ENCODE measurements around the gene UBL4B. TPM values are rescaled to one million over a fixed set of nuclear protein-coding genes. Genes with fewer than 3 reads are reported as not detected.

UBL4B gene
- polyA plus RNA-seq, 6 donors from 2014 or later = not detected

- DNase-seq (no peak), ATAC-seq (ENCODE audit: low read depth in 2 of 2) (no peak)
- Mint-ChIP-seq H3K27ac (peak overlapping the region in 1 of 6 donors; percentile 43), H3K9me3 (no peaks in the 10 kb centered on the region), H3K4me3 (no peak overlapping the region), H3K36me3 (no peaks in the 10 kb centered on the region), H3K27me3 (peaks cover 13 to 79% (median 66%) of the 10 kb centered on the region in 3 donors), H3K4me1 (peaks cover 0 to 3% (median under 1%) of the 10 kb centered on the region in 3 donors)
Observed at GRCh38 chr1:110111081-110111480, 1.2 kb upstream of the UBL4B start.

GRCh38 chr1:110112656-110113055, 413 bp downstream of the UBL4B start:
- no peaks in the 10 kb centered on the region for H3K36me3 Mint-ChIP-seq

DNA sequence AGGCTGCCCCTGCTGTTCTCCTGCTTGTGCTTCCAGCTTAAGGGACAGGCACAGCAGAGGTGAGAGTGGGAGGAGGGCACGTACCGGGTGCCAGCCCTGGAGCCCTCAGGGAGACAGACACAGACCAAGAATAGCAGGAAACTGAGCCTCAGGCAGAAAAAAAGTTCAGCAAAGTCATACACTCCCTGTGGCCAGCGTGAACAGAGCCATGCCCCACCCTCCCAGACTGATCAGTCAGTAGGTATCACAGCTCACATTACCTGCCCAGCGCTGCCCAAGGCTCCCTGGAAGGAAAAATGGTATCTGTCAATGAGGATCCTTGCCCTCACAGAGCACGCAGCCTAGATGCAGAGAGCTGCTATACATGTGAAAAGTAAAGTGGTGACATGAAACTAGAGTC, 1.3 kb downstream of the UBL4B start:
- Mint-ChIP-seq H3K36me3 (no peaks in the 10 kb centered on the region), H3K9me3 (no peaks in the 10 kb centered on the region), H3K27me3 (peaks cover 20 to 73% (median 68%) of the 10 kb centered on the region in 3 donors), H3K4me3 (no peak overlapping the region), H3K27ac (no peak overlapping the region), H3K4me1 (no peaks in the 10 kb centered on the region)
- DNase-seq (no peak), ATAC-seq (ENCODE audit: low read depth in 2 of 2) (no peak)

More at GRCh38 chr1:110112656-110113055, 413 bp downstream of the UBL4B start:
- H3K27me3 Mint-ChIP-seq = peaks cover 20 to 82% (median 68%) of the 10 kb centered on the region in 3 donors
- no peaks in the 10 kb centered on the region for H3K9me3 Mint-ChIP-seq
- no peak overlapping the region for H3K27ac Mint-ChIP-seq
- H3K4me1 Mint-ChIP-seq = no peaks in the 10 kb centered on the region
- ATAC-seq (ENCODE audit: low read depth in 2 of 2) (no peak), DNase-seq (no peak)
- H3K4me3 Mint-ChIP-seq = no peak overlapping the region

- no peak for DNase-seq
- Mint-ChIP-seq H3K27ac (no peak overlapping the region), H3K4me3 (no peak overlapping the region), H3K4me1 (no peaks in the 10 kb centered on the region), H3K27me3 (peaks cover 18 to 67% (median 66%) of the 10 kb centered on the region in 3 donors), H3K9me3 (peaks cover 0 to 2% (median 0%) of the 10 kb centered on the region in 7 donors), H3K36me3 (no peaks in the 10 kb centered on the region)
- ATAC-seq (ENCODE audit: low read depth in 2 of 2) = no peak
Observed at GRCh38 chr1:110114173-110114572, 1.9 kb downstream of the UBL4B start.

DNA sequence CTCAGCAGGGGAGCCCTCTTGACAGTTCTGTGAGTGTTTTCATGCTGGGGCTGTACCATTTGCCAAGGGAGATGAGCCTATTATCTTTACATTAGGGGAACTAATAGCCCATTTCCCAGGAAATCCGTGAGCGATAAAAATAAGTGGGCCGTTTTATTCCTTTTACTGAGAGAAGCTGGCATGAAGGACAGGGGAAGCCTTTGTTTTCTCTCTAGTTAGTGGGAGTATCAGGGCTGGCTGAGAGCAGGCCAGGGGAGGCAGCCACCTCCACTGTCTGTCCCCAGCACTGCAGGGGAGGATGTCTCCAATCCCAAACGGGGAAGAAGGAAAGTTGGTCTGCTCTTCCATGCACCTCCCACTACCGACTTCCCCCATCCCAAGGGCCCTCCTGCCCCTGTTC, 2.5 kb downstream of the UBL4B start:
- DNase-seq (no peak), ATAC-seq (ENCODE audit: low read depth in 2 of 2) (no peak)
- Mint-ChIP-seq H3K36me3 (no peaks in the 10 kb centered on the region), H3K27me3 (peaks cover 12 to 61% (median 60%) of the 10 kb centered on the region in 3 donors), H3K4me3 (no peak overlapping the region), H3K9me3 (peaks cover 0 to 6% (median 0%) of the 10 kb centered on the region in 7 donors), H3K27ac (peak overlapping the region in 1 of 6 donors; percentile 38), H3K4me1 (no peaks in the 10 kb centered on the region)

DNA sequence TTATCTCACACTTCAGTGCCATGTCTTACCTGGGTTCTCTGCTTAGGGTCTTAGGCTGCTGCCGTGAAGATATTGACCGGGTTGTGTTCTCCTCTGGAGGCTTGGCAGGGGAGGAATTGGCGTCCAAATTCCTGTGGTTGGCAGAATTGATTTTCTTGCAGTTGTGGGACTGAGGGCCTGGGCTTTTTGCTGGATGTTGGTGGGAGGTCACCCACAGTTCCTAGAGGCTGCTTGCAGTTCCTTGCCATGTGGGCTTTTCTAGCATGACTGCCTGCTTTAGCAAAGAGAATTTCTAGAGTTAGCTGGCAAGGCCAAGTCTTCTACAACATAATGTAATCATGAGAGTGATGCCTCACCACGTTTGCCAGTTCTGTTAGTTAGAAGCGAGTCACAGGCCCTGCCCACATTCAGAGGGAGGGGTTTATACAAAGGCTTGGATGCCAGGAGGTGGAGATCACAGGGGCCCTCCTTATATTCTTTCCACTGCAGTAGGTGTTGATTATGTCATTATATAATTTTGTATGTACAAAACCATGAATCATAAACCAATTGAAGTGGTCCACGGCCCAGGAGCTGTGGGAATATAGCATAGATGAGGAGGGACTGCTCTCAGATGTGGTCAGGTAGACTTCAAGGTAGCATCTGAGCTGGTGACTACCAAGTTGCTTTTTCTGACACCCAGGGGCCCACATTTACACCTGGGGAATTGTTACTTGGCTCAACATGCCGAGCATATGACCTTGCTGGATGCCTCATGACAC, 6.6 kb downstream of the UBL4B start:
- H3K4me3 Mint-ChIP-seq = no peak overlapping the region
- peak overlapping the region in 1 of 6 donors; percentile 21 for H3K27ac Mint-ChIP-seq
- DNase-seq (no peak), ATAC-seq (ENCODE audit: low read depth in 2 of 2) (no peak)
- H3K27me3 Mint-ChIP-seq = peaks cover 12 to 51% (median 46%) of the 10 kb centered on the region in 3 donors
- H3K9me3 Mint-ChIP-seq = peaks cover 0 to 12% (median 8%) of the 10 kb centered on the region in 7 donors
- peaks cover 3 to 10% (median 4%) of the 10 kb centered on the region in 3 donors for H3K4me1 Mint-ChIP-seq
- H3K36me3 Mint-ChIP-seq = peaks cover 0 to 9% of the 10 kb centered on the region in 2 donors

DNA sequence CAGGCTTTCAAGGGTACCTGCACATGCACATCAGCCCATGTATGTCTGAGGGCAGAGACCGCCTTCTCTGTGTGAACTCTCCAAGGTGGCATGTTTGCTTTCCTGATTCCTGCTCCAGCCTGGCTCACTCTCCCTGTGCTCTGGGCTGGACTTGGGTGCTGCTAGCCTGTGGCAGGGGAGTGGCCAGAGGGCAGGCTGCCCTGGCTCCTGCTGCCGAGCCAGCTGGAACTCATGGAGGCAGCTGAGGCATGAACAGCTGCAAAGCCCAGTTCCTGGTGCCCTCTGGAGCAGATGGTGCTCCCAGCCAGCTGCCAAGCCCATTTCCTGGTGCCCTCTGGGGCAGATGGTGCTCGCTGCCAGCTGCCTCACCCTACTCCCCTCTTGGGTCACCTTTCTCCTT, 7.6 kb downstream of the UBL4B start:
- no peak overlapping the region for H3K27ac Mint-ChIP-seq
- no peak overlapping the region for H3K4me3 Mint-ChIP-seq

GRCh38 chr1:110120960-110121561, 8.8 kb downstream of the UBL4B start:
- H3K27ac Mint-ChIP-seq = peak overlapping the region in 1 of 6 donors; percentile 57
- peaks cover 11 to 25% (median 12%) of the 10 kb centered on the region in 7 donors for H3K9me3 Mint-ChIP-seq
- H3K36me3 Mint-ChIP-seq = peaks cover 4 to 14% of the 10 kb centered on the region in 2 donors
- H3K4me3 Mint-ChIP-seq = no peak overlapping the region
- ATAC-seq (ENCODE audit: low read depth in 2 of 2) = no peak
- H3K27me3 Mint-ChIP-seq = peaks cover 21 to 50% (median 43%) of the 10 kb centered on the region in 3 donors
- DNase-seq = no peak
- H3K4me1 Mint-ChIP-seq = peaks cover 3 to 10% (median 4%) of the 10 kb centered on the region in 3 donors

More for the DNA sequence above, 7.6 kb downstream of the UBL4B start:
- Mint-ChIP-seq H3K9me3 (peaks cover under 1 to 14% (median 11%) of the 10 kb centered on the region in 7 donors), H3K27me3 (peaks cover 14 to 47% (median 42%) of the 10 kb centered on the region in 3 donors), H3K4me1 (peaks cover 3 to 10% (median 4%) of the 10 kb centered on the region in 3 donors), H3K36me3 (peaks cover 0 to 11% of the 10 kb centered on the region in 2 donors)
- no peak for ATAC-seq (ENCODE audit: low read depth in 2 of 2)
- DNase-seq = no peak

GRCh38 chr1:110123224-110123623, 11.0 kb downstream of the UBL4B start:
- Mint-ChIP-seq H3K4me1 (peaks cover 3 to 10% (median 4%) of the 10 kb centered on the region in 3 donors), H3K36me3 (peaks cover 4 to 20% of the 10 kb centered on the region in 2 donors), H3K27me3 (peaks cover 24 to 61% (median 49%) of the 10 kb centered on the region in 3 donors), H3K4me3 (no peak overlapping the region), H3K27ac (peak overlapping the region in 1 of 6 donors; percentile 47), H3K9me3 (peaks cover 15 to 36% (median 18%) of the 10 kb centered on the region in 7 donors)
- ATAC-seq (ENCODE audit: low read depth in 2 of 2) (no peak), DNase-seq (no peak)

DNA sequence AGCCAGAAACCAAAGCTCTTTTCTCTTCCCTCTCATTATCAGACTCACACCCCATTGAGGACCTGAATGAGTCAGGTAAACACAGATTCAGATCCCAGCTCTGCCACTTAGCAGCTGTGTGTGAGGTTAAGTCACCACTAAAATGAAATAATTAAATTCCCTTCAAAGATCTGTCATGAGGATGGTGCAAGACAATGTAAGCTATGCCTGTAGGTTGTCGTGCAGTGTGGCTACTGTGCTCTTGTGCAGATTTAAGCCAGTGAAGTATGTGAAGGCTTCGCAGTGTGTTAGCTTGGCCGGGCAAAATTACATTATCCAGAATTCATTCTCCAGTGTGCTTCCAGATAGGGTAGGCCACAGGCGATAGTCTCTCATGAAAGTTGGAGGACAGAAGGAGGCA, 13.6 kb downstream of the UBL4B start:
- H3K4me3 Mint-ChIP-seq = no peak overlapping the region
- peaks cover 6 to 36% (median 15%) of the 10 kb centered on the region in 7 donors for H3K9me3 Mint-ChIP-seq
- H3K27ac Mint-ChIP-seq = no peak overlapping the region
- peaks cover 30 to 85% (median 66%) of the 10 kb centered on the region in 3 donors for H3K27me3 Mint-ChIP-seq
- no peak for DNase-seq
- no peak for ATAC-seq (ENCODE audit: low read depth in 2 of 2)
- H3K4me1 Mint-ChIP-seq = peaks cover 4 to 8% (median 4%) of the 10 kb centered on the region in 3 donors
- H3K36me3 Mint-ChIP-seq = peaks cover 4 to 15% of the 10 kb centered on the region in 2 donors

DNA sequence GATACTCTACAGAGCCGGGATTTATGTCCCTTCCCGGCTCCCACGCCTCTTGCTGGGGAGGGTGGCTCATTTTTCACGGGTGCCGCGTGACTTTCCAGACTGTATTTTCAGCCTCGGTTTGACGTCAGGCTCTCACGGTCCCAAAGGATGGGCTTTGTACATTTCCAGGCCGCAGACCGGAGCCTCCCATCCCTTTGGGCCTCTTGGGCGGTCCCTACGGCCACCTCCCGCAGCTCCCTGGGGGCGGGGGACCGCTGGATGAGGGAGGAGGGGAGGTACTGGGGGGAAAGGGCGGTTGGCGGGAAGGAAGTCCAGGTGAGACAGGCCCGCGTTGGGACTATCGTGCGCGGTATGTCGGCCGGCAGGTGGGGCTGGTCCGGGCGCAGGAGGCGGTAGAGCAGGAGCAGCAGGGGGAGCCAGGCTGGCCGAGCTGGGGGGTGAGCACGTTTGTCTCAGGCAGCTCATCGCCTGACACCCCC, 17.9 kb downstream of the UBL4B start:
- no peak for DNase-seq
- Mint-ChIP-seq H3K4me1 (peaks cover 0 to 13% (median 4%) of the 10 kb centered on the region in 3 donors), H3K27ac (no peak overlapping the region), H3K27me3 (peaks cover 38 to 84% (median 68%) of the 10 kb centered on the region in 3 donors), H3K9me3 (peaks cover 4 to 19% (median 10%) of the 10 kb centered on the region in 7 donors), H3K36me3 (peaks cover 4 to 10% of the 10 kb centered on the region in 2 donors), H3K4me3 (no peak overlapping the region)
- no peak for ATAC-seq (ENCODE audit: low read depth in 2 of 2)

DNA sequence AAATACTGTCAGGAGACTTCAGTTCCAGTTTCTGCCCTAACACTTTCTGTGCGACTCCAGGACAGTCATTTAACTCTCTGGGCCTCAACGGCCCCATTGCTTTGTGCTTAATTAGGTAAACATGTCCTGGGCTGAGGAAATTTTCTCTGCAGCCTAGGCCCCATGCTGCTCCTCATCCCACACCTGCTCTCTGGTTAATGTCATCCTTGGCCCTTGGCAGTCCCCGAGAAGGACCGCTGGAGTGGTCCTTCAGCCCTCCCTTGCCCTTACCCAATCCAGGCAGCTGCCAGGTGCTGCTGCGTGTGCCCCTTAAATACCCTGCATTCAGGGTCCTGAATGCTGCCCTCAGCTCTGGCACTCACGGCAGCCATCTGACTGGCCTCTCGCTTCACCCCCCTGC, 18.7 kb downstream of the UBL4B start:
- no peak for DNase-seq
- Mint-ChIP-seq H3K36me3 (peaks cover 0 to 7% of the 10 kb centered on the region in 2 donors), H3K27me3 (peaks cover 37 to 84% (median 67%) of the 10 kb centered on the region in 3 donors), H3K27ac (no peak overlapping the region), H3K4me1 (peaks cover 0 to 13% (median 7%) of the 10 kb centered on the region in 3 donors), H3K4me3 (peak overlapping the region in 2 of 8 donors; percentile 77 to 78), H3K9me3 (peaks cover 4 to 11% (median 6%) of the 10 kb centered on the region in 7 donors)
- ATAC-seq (ENCODE audit: low read depth in 2 of 2) = no peak

GRCh38 chr1:110132682-110133081, 20.4 kb downstream of the UBL4B start:
- DNase-seq = no peak
- H3K4me3 Mint-ChIP-seq = no peak overlapping the region
- H3K36me3 Mint-ChIP-seq = no peaks in the 10 kb centered on the region
- peaks cover 11 to 25% (median 17%) of the 10 kb centered on the region in 3 donors for H3K4me1 Mint-ChIP-seq
- H3K27me3 Mint-ChIP-seq = peaks cover 43 to 85% (median 71%) of the 10 kb centered on the region in 3 donors
- peak overlapping the region in 1 of 6 donors; percentile 20 for H3K27ac Mint-ChIP-seq
- peaks cover 0 to 1% (median 0%) of the 10 kb centered on the region in 7 donors for H3K9me3 Mint-ChIP-seq
- no peak for ATAC-seq (ENCODE audit: low read depth in 2 of 2)

Data from naive B cell (primary cell).